T47D (cell line): ENCODE measurements around the gene TSPAN31.
"Not testable (repeated sequence)": the region's sequence is repeated elsewhere in the genome, so short reads cannot be mapped to it uniquely, and the experiment has no call there.

Experiments
- DNase-seq, 2 experiments: peaks; one replicate each; pipeline versions ENCODE4 v3.0.0 to v3.0.0-alpha.2; 2011 to 2012; ENCODE audit warnings: low read depth in 1 of 2, low spot score in 1 of 2
- JUND ChIP-seq: IDR thresholded peaks from 2 replicates; pipeline ENCODE4 v1.6.1; 2012; ENCODE audit warnings: low read depth
- in situ Hi-C: cut with HindIII; loops from 2 replicates; pipeline ENCODE4 v1.10.0; 2016; ENCODE audit warnings: low sequenced_read_pairs, low pct_unique_long_range_greater_than_20kb

Gene TSPAN31

GRCh38 chr12:57765003-57765697 lies 20.3 kb downstream of the TSPAN31 start:
- DNase-seq: peak; percentile 55 to 63
- in situ Hi-C loops: no loop called here
- TF ChIP-seq JUND: no peak

GRCh38 chr12:57765698-57766463 lies 21.0 kb downstream of the TSPAN31 start:
- in situ Hi-C loops: no loop called here
- DNase-seq: no peak
- TF ChIP-seq JUND: no peak

- in situ Hi-C loops: no loop called here
- TF ChIP-seq JUND: no peak
- peak in 1 of 2 experiments; percentile 72 for DNase-seq
Measured at GRCh38 chr12:57766464-57767304, 21.8 kb downstream of the TSPAN31 start, which contains the start of gene CYP27B1. Gene CYP27B1 (minus strand): TSS chr12:57767078. CDS start chr12:57767041, 37 bp downstream.

GRCh38 chr12:57767305-57767698 lies 22.5 kb downstream of the TSPAN31 start:
- in situ Hi-C loops: no loop called here
- no peak for TF ChIP-seq JUND
- no peak for DNase-seq

- no peak for TF ChIP-seq JUND
- in situ Hi-C loops: no loop called here
Measured at GRCh38 chr12:57767876-57768275, 23.0 kb downstream of the TSPAN31 start.

GRCh38 chr12:57769594-57769993 lies 24.8 kb downstream of the TSPAN31 start:
- no peak for DNase-seq
- in situ Hi-C loops: no loop called here
- TF ChIP-seq JUND: no peak

More at GRCh38 chr12:57767876-57768275, 23.0 kb downstream of the TSPAN31 start:
- no peak for DNase-seq

- in situ Hi-C loops: no loop called here
- DNase-seq: no peak
- TF ChIP-seq JUND: no peak
Measured at GRCh38 chr12:57770734-57771133, 25.9 kb downstream of the TSPAN31 start.

GRCh38 chr12:57771236-57771872 lies 26.5 kb downstream of the TSPAN31 start:
- in situ Hi-C loops: no loop called here
- no peak for TF ChIP-seq JUND
- peak; percentile 90 to 96 for DNase-seq

- DNase-seq: peak; percentile 94 to 99
- no peak for TF ChIP-seq JUND
- in situ Hi-C loops: no loop called here
Measured at GRCh38 chr12:57771873-57772428, 27.1 kb downstream of the TSPAN31 start, which contains the start of gene METTL1. Gene METTL1 (minus strand): TSS chr12:57772105. CDS start chr12:57772083, 22 bp downstream.

GRCh38 chr12:57772429-57773322 lies 27.8 kb downstream of the TSPAN31 start, which contains the start of gene EEF1AKMT3:
Gene EEF1AKMT3 (plus strand): TSS chr12:57772614. CDS start chr12:57772725, 111 bp downstream.
- DNase-seq: peak; percentile 75 to 81
- in situ Hi-C loops: no loop called here
- TF ChIP-seq JUND: no peak

- in situ Hi-C loops, DNase-seq: not testable (repeated sequence)
Measured at GRCh38 chr12:57774634-57775033, 29.8 kb downstream of the TSPAN31 start.
